GM19372 (cell line): ENCODE data around the gene POLH.
"Not testable (repeated sequence)": the region's sequence is repeated elsewhere in the genome, so short reads cannot be mapped to it uniquely, and the experiment has no call there.

Experiments
- ATAC-seq: cut with Tn5 transposase; IDR thresholded peaks from one replicate; pipeline ENCODE4 v1.9.1; 2021; ENCODE audit warnings: mild to moderate bottlenecking, low read depth, moderate library complexity; ENCODE audit not compliant: unreplicated experiment

The POLH gene

GRCh38 chr6:43575772-43576551 lies at the start of gene POLH, which contains the start of gene XPO5:
TSS of gene POLH (plus strand) at chr6:43576185. CDS start at chr6:43582320, 6,135 bp downstream.
TSS of gene XPO5 (minus strand) at chr6:43576038. CDS start at chr6:43575864, 174 bp downstream.
- ATAC-seq, result peak; percentile 93

- ATAC-seq, result no peak
These were observed 43.8 kb upstream of the POLH start for GRCh38 chr6:43532201-43532600.

- ATAC-seq, result not testable (repeated sequence)
These were observed 37.0 kb upstream of the POLH start for GRCh38 chr6:43538986-43539385.

- not testable (repeated sequence) for ATAC-seq
These were observed 36.6 kb upstream of the POLH start for GRCh38 chr6:43539409-43539808.

GRCh38 chr6:43540507-43540906 lies 35.5 kb upstream of the POLH start:
- ATAC-seq, result no peak

GRCh38 chr6:43541774-43542471 lies 34.1 kb upstream of the POLH start:
- no peak for ATAC-seq

- no peak for ATAC-seq
These were observed 31.5 kb upstream of the POLH start for GRCh38 chr6:43544461-43544860.

- ATAC-seq, result no peak
These were observed 28.8 kb upstream of the POLH start for GRCh38 chr6:43547222-43547621.

GRCh38 chr6:43557620-43558019 lies 18.4 kb upstream of the POLH start:
- ATAC-seq, result not testable (repeated sequence)

- no peak for ATAC-seq
These were observed 16.7 kb upstream of the POLH start for GRCh38 chr6:43559328-43559727.

GRCh38 chr6:43570876-43571441 lies 5.0 kb upstream of the POLH start:
- no peak for ATAC-seq

GRCh38 chr6:43572015-43572414 lies 4.0 kb upstream of the POLH start:
- ATAC-seq, result no peak

- ATAC-seq, result no peak
These were observed 747 bp upstream of the POLH start for GRCh38 chr6:43575105-43575771.

GRCh38 chr6:43578748-43579147 lies 2.8 kb downstream of the POLH start:
- ATAC-seq, result no peak

- no peak for ATAC-seq
These were observed 3.2 kb downstream of the POLH start for GRCh38 chr6:43579171-43579570.

- ATAC-seq, result no peak
These were observed 6.9 kb downstream of the POLH start for GRCh38 chr6:43582911-43583310.

- no peak for ATAC-seq
These were observed 9.0 kb downstream of the POLH start for GRCh38 chr6:43584892-43585570.

GRCh38 chr6:43588194-43588593 lies 12.2 kb downstream of the POLH start:
- no peak for ATAC-seq

- ATAC-seq, result not testable (repeated sequence)
These were observed 13.6 kb downstream of the POLH start for GRCh38 chr6:43589564-43589963.

GRCh38 chr6:43593938-43594337 lies 18.0 kb downstream of the POLH start:
- ATAC-seq, result no peak
